Breast epithelium (tissue), 4 donors: ENCODE results near the gene BRCA2. TPM values are rescaled to one million over a fixed set of nuclear protein-coding genes. Genes with fewer than 3 reads are reported as not detected.
"Not testable (repeated sequence)": the region's sequence is repeated elsewhere in the genome, so short reads cannot be mapped to it uniquely, and the experiment has no call there.

Source experiments
- DNase-seq, 2 donors: peaks; one replicate each; pipeline ENCODE4 v3.0.0-alpha.2; 2019; ENCODE audit warnings: low spot score in 2 of 2
- H3K27ac ChIP-seq, 2 donors: fragments of 200-600 bp; sonication (generic) in 1 of 2; one replicate each; pipeline ENCODE4 v1.5.1; 2016 to 2019; ENCODE audit warnings: mild to moderate bottlenecking in 1 of 2
- H3K27me3 ChIP-seq, 2 donors: fragments of 200-600 bp; sonication (generic) in 1 of 2; one replicate each; pipeline versions ENCODE4 v1.5.1 to v1.6.0; 2017 to 2019; ENCODE audit warnings: control low read depth in 1 of 2, mild to moderate bottlenecking in 1 of 2
- H3K36me3 ChIP-seq: fragments of 200-600 bp; one replicate; pipeline ENCODE4 v1.5.1; 2019
- H3K4me1 ChIP-seq, 2 donors: fragments of 200-600 bp; sonication (generic); one replicate each; pipeline ENCODE4 v1.5.1; 2016 to 2019; ENCODE audit warnings: control low read depth in 1 of 2
- H3K4me3 ChIP-seq, 3 donors: fragments of 200-600 bp; sonication (generic); 1 replicate in 2 of 3; 2 replicates in 1 of 3; pipeline ENCODE4 v1.5.1; 2016 to 2019; ENCODE audit warnings: mild to moderate bottlenecking in 3 of 3, moderate library complexity in 2 of 3
- H3K9me3 ChIP-seq, 2 donors: fragments of 200-600 bp; sonication (generic) in 1 of 2; one replicate each; pipeline ENCODE4 v1.5.1; 2016 to 2019; ENCODE audit warnings: control low read depth in 1 of 2
- POLR2A ChIP-seq: fragments of 450-650 bp; IDR thresholded peaks from one replicate; pipeline ENCODE4 v1.6.1; 2016; ENCODE audit warnings: antibody characterized with exemption, mild to moderate bottlenecking, moderate library complexity
- POLR2AphosphoS5 ChIP-seq, 3 donors: sonication (generic); formaldehyde crosslinking; IDR thresholded peaks; one replicate each; pipeline ENCODE4 v1.6.1; 2017; ENCODE audit warnings: antibody characterized with exemption in 3 of 3
- intact Hi-C: fragments of 100-400 bp; cut with DNase I; formaldehyde crosslinking; loops from one replicate; pipeline ENCODE4 v1.15.1; 2023; ENCODE audit warnings: low total_unique reads
- total RNA-seq, 3 donors: library from RNA; depleted of rRNA; stranded (reverse); fragments of >200 nt; gene quantifications; one replicate each; pipeline ENCODE4 v1.1.0, GENCODE V29; 2016
- TF ChIP-seq, protein P1 (sequence below), 3 donors: fragments of 450-650 bp; IDR thresholded peaks; one replicate each; pipeline ENCODE4 v1.5.1; 2016 to 2017; ENCODE audit warnings: antibody characterized with exemption in 3 of 3, mild to moderate bottlenecking in 3 of 3, moderate library complexity in 3 of 3

Gene BRCA2
- total RNA-seq, 3 donors from 2014 or later: 0.98 to 3.5 (median 1.3) TPM

DNA sequence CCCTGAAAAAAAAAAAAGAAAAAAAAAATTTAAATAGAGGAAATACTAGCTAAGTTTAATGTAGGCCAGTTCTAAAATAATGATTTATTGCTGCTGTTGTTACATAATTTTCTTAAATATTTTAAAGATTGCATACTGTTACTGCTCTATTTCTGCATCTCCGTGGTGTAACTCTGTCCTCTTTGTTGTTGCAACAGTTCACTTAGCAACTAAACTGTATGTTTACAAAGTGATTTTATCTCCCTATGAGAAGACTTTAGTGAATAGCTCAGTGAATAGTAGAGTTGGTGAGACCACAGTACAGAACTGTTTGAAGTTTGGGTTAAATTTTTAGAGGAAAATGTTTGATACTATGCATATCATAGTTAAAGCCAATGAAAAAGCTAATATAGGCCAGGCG, 19.4 kb downstream of the BRCA2 start:
- H3K9me3 ChIP-seq: no peaks in the 10 kb centered on the region
- intact Hi-C loops: no loop called here
- no peak for DNase-seq
- no peak overlapping the region for H3K27ac ChIP-seq
- H3K36me3 ChIP-seq: no peaks in the 10 kb centered on the region
- no peak for TF ChIP-seq POLR2AphosphoS5 (IDR thresholded peaks at IDR 0.05)
- TF ChIP-seq POLR2A: no peak
- TF ChIP-seq, protein P1, sequence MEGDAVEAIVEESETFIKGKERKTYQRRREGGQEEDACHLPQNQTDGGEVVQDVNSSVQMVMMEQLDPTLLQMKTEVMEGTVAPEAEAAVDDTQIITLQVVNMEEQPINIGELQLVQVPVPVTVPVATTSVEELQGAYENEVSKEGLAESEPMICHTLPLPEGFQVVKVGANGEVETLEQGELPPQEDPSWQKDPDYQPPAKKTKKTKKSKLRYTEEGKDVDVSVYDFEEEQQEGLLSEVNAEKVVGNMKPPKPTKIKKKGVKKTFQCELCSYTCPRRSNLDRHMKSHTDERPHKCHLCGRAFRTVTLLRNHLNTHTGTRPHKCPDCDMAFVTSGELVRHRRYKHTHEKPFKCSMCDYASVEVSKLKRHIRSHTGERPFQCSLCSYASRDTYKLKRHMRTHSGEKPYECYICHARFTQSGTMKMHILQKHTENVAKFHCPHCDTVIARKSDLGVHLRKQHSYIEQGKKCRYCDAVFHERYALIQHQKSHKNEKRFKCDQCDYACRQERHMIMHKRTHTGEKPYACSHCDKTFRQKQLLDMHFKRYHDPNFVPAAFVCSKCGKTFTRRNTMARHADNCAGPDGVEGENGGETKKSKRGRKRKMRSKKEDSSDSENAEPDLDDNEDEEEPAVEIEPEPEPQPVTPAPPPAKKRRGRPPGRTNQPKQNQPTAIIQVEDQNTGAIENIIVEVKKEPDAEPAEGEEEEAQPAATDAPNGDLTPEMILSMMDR (IDR thresholded peaks at IDR 0.05): no peak
- H3K27me3 ChIP-seq: no peaks in the 10 kb centered on the region
- H3K4me1 ChIP-seq: no peaks in the 10 kb centered on the region
- H3K4me3 ChIP-seq: no peak overlapping the region

DNA sequence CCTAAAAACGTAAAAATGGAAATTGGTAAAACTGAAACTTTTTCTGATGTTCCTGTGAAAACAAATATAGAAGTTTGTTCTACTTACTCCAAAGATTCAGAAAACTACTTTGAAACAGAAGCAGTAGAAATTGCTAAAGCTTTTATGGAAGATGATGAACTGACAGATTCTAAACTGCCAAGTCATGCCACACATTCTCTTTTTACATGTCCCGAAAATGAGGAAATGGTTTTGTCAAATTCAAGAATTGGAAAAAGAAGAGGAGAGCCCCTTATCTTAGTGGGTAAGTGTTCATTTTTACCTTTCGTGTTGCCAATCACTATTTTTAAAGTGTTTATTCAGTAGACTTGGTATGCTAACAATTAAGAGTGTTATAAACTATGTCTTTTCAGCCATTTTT, 25.6 kb downstream of the BRCA2 start:
- Histone ChIP-seq H3K4me1 (no peaks in the 10 kb centered on the region), H3K27me3 (no peaks in the 10 kb centered on the region), H3K9me3 (no peaks in the 10 kb centered on the region), H3K27ac (no peak overlapping the region), H3K36me3 (no peaks in the 10 kb centered on the region), H3K4me3 (no peak overlapping the region)
- DNase-seq: no peak
- intact Hi-C loops: loop anchor here (5.0 kb wide), 1 partner anchor 1686 kb away; no protein-coding TSS in a partner anchor
- TF ChIP-seq POLR2AphosphoS5 (IDR thresholded peaks at IDR 0.05) (no peak), POLR2A (no peak)
- TF ChIP-seq, protein P1 (IDR thresholded peaks at IDR 0.05): no peak

DNA sequence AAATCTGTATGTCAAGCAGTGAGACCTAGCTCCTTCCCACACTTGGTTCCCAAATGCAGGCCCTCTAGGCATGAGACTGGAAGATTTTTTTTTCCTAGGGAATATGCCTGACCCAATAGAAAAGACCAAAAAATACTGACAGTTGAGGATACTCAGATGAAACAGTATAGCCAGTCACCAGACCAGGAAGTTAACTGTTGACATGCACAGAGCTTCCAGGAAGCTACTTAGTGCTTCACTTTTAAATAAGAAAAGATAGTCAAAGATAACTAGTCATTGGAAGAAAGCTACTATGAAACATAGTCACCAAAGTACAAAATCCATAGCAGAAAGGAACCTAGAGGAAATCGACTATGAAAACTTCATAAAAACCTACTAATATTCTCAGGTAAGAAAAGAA, 32.3 kb downstream of the BRCA2 start:
- TF ChIP-seq POLR2A: no peak
- TF ChIP-seq POLR2AphosphoS5 (IDR thresholded peaks at IDR 0.05): no peak
- TF ChIP-seq, protein P1 (IDR thresholded peaks at IDR 0.05): no peak
- intact Hi-C loops: no loop called here
- Histone ChIP-seq H3K27me3 (no peaks in the 10 kb centered on the region), H3K4me1 (no peaks in the 10 kb centered on the region), H3K4me3 (no peak overlapping the region), H3K36me3 (no peaks in the 10 kb centered on the region), H3K9me3 (no peaks in the 10 kb centered on the region), H3K27ac (no peak overlapping the region)
- DNase-seq: no peak

DNA sequence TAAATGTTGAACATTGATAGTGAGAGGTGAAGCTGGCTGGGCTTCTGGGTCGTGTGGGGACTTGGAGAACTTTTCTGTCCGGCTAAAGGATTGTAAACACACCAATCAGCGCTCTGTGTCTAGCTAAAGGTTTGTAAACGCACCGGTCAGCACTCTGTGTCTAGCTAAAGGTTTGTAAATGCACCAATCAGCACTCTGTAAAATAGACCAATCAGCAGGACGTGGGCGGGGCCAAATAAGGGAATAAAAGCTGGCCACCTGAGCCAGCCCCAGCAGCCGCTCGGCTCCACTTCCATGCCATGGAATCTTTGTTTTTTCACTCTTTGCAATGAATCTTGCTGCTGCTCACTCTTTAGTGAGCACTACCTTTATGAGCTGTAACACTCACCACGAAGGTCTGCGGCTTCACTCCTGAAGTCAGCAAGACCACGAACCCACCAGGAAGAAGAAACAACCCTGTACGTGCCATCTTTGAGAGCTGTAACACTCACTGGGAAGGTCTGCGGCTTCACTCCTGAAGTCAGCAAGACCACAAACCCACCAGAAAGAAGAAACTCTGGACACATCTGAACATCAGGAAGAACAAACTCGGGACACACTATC, 35.6 kb downstream of the BRCA2 start:
- not testable (repeated sequence) for DNase-seq

DNA sequence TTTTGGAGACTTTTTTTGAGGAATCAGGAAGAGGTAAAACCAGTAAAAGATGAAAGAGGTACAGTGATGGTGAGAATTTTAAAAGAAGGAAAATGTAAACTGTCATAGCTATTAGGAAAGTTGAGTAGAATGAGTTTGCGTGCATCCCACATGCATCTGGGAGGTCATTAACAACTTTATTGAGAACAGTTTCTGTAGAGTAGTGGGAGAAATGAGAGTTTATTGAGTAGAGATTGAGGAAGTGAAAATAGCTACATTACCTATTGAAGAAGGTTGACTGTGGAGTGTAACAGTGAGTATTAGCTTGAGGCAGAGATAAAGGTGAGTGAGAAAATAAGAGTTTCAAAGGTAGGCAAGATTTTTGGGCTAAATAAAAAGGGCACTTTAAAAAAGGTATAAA, 38.7 kb downstream of the BRCA2 start:
- Histone ChIP-seq H3K9me3 (no peaks in the 10 kb centered on the region), H3K4me3 (no peak overlapping the region), H3K4me1 (no peaks in the 10 kb centered on the region), H3K36me3 (no peaks in the 10 kb centered on the region), H3K27me3 (no peaks in the 10 kb centered on the region), H3K27ac (no peak overlapping the region)
- no peak for TF ChIP-seq POLR2A
- TF ChIP-seq, protein P1 (IDR thresholded peaks at IDR 0.05): no peak
- TF ChIP-seq POLR2AphosphoS5 (IDR thresholded peaks at IDR 0.05): no peak
- DNase-seq: no peak
- intact Hi-C loops: no loop called here

More for the DNA sequence above, 35.6 kb downstream of the BRCA2 start:
- H3K27me3 ChIP-seq, H3K27ac ChIP-seq, H3K4me1 ChIP-seq, H3K4me3 ChIP-seq, H3K9me3 ChIP-seq, H3K36me3 ChIP-seq, intact Hi-C loops: not testable (repeated sequence)

DNA sequence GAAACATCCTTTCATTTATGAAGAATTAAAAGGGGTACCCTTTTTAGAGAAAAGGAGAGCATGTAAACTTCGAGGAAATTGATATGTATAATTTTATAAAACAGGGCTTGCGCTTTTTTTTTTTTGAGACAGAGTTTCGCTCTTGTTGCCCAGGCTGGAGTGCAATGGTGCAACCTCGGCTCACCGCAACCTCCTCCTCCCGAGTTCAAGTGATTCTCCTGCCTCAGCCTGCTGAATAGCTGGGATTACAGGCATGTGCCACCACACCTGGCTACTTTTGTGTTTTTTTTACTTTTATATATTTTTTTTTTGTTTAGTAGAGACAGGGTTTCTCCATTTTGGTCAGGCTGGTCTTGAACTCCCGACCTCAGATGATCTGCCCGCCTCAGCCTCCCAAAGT, 40.6 kb downstream of the BRCA2 start:
- intact Hi-C loops: not testable (repeated sequence)

More for the DNA sequence above, 40.6 kb downstream of the BRCA2 start:
- not testable (repeated sequence) for DNase-seq, H3K9me3 ChIP-seq, H3K36me3 ChIP-seq, H3K27me3 ChIP-seq, H3K4me1 ChIP-seq, H3K27ac ChIP-seq, H3K4me3 ChIP-seq
